OCI-LY7 (cell line): Measurements from ENCODE around the gene PTPRM. TPM values are rescaled to one million over a fixed set of nuclear protein-coding genes. Genes with fewer than 3 reads are reported as not detected.

Experiments used
- BruUV-seq: library from RNA; stranded (reverse); fragments of 400-500 nt; replicated peaks from 2 replicates; lab custom pipeline; 2021; lab: Mats Ljungman, UMichigan
- CTCF ChIA-PET: fragments of 300-600 bp; sonication (Branson Sonifier 250); formaldehyde crosslinking; loops from one replicate; lab custom pipeline; 2022; ENCODE audit warnings: antibody characterized with exemption; ENCODE audit not compliant: unreplicated experiment; lab: Charles Lee
- POLR2A ChIA-PET: fragments of 300-600 bp; sonication (Branson Sonifier 250); formaldehyde crosslinking; loops from one replicate; lab custom pipeline; 2022; ENCODE audit warnings: antibody characterized with exemption; lab: Charles Lee
- DNase-seq: peaks from one replicate; pipeline ENCODE4 v3.0.0-alpha.2; 2015; ENCODE audit warnings: low spot score
- H2AFZ ChIP-seq: fragments of 200-600 bp; sonication (generic), shearing (Covaris generic); 2 replicates; pipeline ENCODE4 v1.6.1; 2014; ENCODE audit warnings: mild to moderate bottlenecking, antibody characterized with exemption, low read length, moderate library complexity
- H3K27ac ChIP-seq: fragments of 200-600 bp; sonication (generic); 2 replicates; pipeline ENCODE4 v1.5.1; 2014; ENCODE audit warnings: mixed run types, low read depth, mild to moderate bottlenecking, moderate library complexity, low read length, inconsistent platforms; ENCODE audit not compliant: poor library complexity, severe bottlenecking
- H3K36me3 ChIP-seq: fragments of 200-600 bp; sonication (generic); 2 replicates; pipeline ENCODE4 v1.6.1; 2014; ENCODE audit warnings: mild to moderate bottlenecking, antibody characterized with exemption, low read length, moderate library complexity, mixed read lengths; ENCODE audit not compliant: insufficient read depth
- H3K4me1 ChIP-seq: fragments of 200-600 bp; sonication (generic); 2 replicates; pipeline ENCODE4 v1.5.1; 2014; ENCODE audit warnings: mild to moderate bottlenecking, low read length; ENCODE audit not compliant: insufficient read depth, poor library complexity, severe bottlenecking
- H3K4me2 ChIP-seq: fragments of 200-600 bp; sonication (generic); 2 replicates; pipeline ENCODE4 v1.6.1; 2014; ENCODE audit warnings: mild to moderate bottlenecking, low read length
- H3K4me3 ChIP-seq: fragments of 200-600 bp; sonication (generic); 2 replicates; pipeline ENCODE4 v1.5.1; 2014; ENCODE audit warnings: mild to moderate bottlenecking, low read depth, low read length; ENCODE audit not compliant: poor library complexity, severe bottlenecking
- H3K79me2 ChIP-seq: fragments of 200-600 bp; sonication (generic); 2 replicates; pipeline ENCODE4 v1.6.1; 2016; ENCODE audit warnings: low read depth, mild to moderate bottlenecking, low read length, moderate library complexity, mixed read lengths; ENCODE audit not compliant: insufficient read depth
- H3K9me2 ChIP-seq: fragments of 200-600 bp; sonication (generic); 2 replicates; pipeline ENCODE4 v1.6.1; 2016; ENCODE audit warnings: mild to moderate bottlenecking, low read length, mixed read lengths; ENCODE audit not compliant: insufficient read depth
- H3K9me3 ChIP-seq: fragments of 200-600 bp; sonication (generic); 2 replicates; pipeline ENCODE4 v1.6.1; 2014; ENCODE audit warnings: mild to moderate bottlenecking, mixed run types, low read length, mixed read lengths
- H4K20me1 ChIP-seq: fragments of 200-600 bp; sonication (generic); 2 replicates; pipeline ENCODE4 v1.6.1; 2014; ENCODE audit warnings: mild to moderate bottlenecking, antibody characterized with exemption, low read length, moderate library complexity, mixed read lengths; ENCODE audit not compliant: insufficient read depth
- EZH2phosphoT487 ChIP-seq: fragments of 200-600 bp; sonication (generic); IDR thresholded peaks from 2 replicates; pipeline ENCODE4 v1.6.1; 2018; ENCODE audit warnings: low read depth, borderline replicate concordance, mild to moderate bottlenecking, mixed run types, antibody characterized with exemption, low read length, moderate library complexity, mixed read lengths
- intact Hi-C: fragments of 100-400 bp; cut with micrococcal nuclease; formaldehyde crosslinking; loops from one replicate; pipeline ENCODE4 v1.10.0; 2022; ENCODE audit not compliant: unreplicated experiment
- total RNA-seq, 2 experiments: library from RNA; depleted of rRNA in 1 of 2; stranded (reverse); fragments of >200 nt in 1 of 2; shearing (Covaris generic) in 1 of 2; gene quantifications; 2 replicates each; pipeline ENCODE4 v1.2.3, GENCODE V29; 2014 to 2022
- TF ChIP-seq, protein P1 (sequence below): fragments of 200-600 bp; sonication (generic); conservative IDR thresholded peaks from 2 replicates; pipeline ENCODE4 v1.5.1; 2014; ENCODE audit warnings: mild to moderate bottlenecking, antibody characterized with exemption, low read length, moderate library complexity, mixed read lengths

PTPRM gene
- total RNA-seq, 2 experiments from 2014 or later = not detected

DNA sequence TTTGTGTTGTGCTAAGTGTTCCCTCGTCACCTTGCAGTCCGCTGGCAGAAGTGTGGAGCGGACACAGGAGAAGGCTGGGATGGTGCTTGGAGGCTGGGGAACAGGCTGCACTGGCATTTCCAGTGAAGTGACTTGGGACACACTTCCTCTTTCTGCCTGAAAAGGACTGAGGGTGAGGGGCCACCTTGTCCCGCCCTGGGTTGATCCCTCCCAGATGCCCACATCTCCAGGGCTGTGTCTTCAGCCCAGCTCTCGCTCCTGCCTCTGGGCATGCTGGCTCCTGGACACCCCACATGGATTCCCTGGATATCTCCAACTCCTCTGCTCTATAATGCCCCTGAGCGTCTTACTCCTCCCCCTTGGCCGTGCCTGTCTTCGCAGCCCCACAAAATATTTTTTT is 412.6 kb downstream of the PTPRM start:
- Histone ChIP-seq H4K20me1 (no peaks in the 10 kb centered on the region), H3K79me2 (no peaks in the 10 kb centered on the region), H3K4me2 (no peak overlapping the region), H3K4me3 (no peak overlapping the region), H3K27ac (no peak overlapping the region), H3K9me2 (no peaks in the 10 kb centered on the region), H3K36me3 (no peaks in the 10 kb centered on the region), H3K4me1 (no peaks in the 10 kb centered on the region), H3K9me3 (no peaks in the 10 kb centered on the region), H2AFZ (no peak overlapping the region)
- ChIA-PET CTCF (no interaction called here), POLR2A (no interaction called here)
- DNase-seq = no peak
- TF ChIP-seq, protein P1, sequence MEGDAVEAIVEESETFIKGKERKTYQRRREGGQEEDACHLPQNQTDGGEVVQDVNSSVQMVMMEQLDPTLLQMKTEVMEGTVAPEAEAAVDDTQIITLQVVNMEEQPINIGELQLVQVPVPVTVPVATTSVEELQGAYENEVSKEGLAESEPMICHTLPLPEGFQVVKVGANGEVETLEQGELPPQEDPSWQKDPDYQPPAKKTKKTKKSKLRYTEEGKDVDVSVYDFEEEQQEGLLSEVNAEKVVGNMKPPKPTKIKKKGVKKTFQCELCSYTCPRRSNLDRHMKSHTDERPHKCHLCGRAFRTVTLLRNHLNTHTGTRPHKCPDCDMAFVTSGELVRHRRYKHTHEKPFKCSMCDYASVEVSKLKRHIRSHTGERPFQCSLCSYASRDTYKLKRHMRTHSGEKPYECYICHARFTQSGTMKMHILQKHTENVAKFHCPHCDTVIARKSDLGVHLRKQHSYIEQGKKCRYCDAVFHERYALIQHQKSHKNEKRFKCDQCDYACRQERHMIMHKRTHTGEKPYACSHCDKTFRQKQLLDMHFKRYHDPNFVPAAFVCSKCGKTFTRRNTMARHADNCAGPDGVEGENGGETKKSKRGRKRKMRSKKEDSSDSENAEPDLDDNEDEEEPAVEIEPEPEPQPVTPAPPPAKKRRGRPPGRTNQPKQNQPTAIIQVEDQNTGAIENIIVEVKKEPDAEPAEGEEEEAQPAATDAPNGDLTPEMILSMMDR = no peak
- no peak for TF ChIP-seq EZH2phosphoT487
- intact Hi-C loops = no loop called here
- BruUV-seq = no TSS peak

DNA sequence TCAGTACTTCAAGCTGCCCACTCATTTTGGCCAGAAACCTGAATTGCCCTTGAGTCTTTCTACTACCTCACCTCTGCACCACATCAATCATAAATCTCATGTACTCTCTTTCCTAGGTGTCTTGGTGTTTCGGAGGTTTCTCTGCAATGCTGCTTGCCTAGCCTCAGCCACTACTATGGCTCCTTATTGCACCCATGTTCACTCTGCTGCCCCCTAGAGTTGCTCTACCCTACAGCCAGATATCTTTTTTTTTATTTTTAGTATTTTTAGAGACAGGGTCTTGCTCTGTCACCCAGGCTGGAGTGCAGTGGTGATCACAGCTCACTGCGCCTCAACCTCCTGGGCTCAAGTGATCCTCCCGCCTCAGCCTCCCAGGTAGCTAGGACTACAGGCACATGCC is 413.0 kb downstream of the PTPRM start:
- TF ChIP-seq EZH2phosphoT487 = no peak
- TF ChIP-seq, protein P1 = 0 out of 2 replicates have a peak, but pooled peaks have one; percentile 41
- POLR2A ChIA-PET = no interaction called here
- Histone ChIP-seq H4K20me1 (no peaks in the 10 kb centered on the region), H3K4me3 (no peak overlapping the region), H3K9me3 (no peaks in the 10 kb centered on the region), H3K9me2 (no peaks in the 10 kb centered on the region), H2AFZ (no peak overlapping the region), H3K27ac (no peak overlapping the region), H3K4me2 (no peak overlapping the region), H3K36me3 (no peaks in the 10 kb centered on the region), H3K79me2 (no peaks in the 10 kb centered on the region), H3K4me1 (no peaks in the 10 kb centered on the region)
- BruUV-seq = no TSS peak
- peak; percentile 3 for DNase-seq
- CTCF ChIA-PET = no interaction called here
- intact Hi-C loops = no loop called here

DNA sequence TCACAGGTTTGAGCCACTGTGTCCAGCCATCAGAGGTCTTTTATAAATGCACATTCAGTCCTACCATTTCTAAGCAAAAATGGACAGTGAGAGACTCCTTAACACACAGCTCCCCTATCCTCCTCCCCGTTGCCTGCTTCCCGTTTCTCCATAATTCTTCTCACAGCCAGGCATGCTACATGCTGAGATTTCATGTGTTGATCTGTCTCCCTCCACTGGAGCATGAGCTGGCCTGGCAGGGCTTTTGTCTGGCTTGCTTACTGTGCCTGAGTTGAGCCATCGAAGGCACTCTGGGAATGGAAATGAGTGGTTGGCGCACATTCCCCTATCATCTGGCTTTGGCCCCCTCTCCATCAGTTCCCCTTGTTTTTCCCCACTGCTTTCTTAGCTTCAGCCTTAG is 413.5 kb downstream of the PTPRM start:
- CTCF ChIA-PET = no interaction called here
- POLR2A ChIA-PET = no interaction called here
- TF ChIP-seq, protein P1 = no peak
- TF ChIP-seq EZH2phosphoT487 = no peak
- no peaks in the 10 kb centered on the region for H3K36me3 ChIP-seq
- BruUV-seq = no TSS peak
- no peaks in the 10 kb centered on the region for H3K79me2 ChIP-seq
- H3K4me2 ChIP-seq = no peak overlapping the region
- H3K9me3 ChIP-seq = no peaks in the 10 kb centered on the region
- no peaks in the 10 kb centered on the region for H4K20me1 ChIP-seq
- H2AFZ ChIP-seq = no peak overlapping the region
- no peak overlapping the region for H3K4me3 ChIP-seq
- no peak overlapping the region for H3K27ac ChIP-seq
- H3K9me2 ChIP-seq = no peaks in the 10 kb centered on the region
- H3K4me1 ChIP-seq = no peaks in the 10 kb centered on the region
- intact Hi-C loops = no loop called here
- DNase-seq = no peak
